ENCODE data around the gene C15orf62.
A peak's percentile ranks its signal among the peaks of the same experiment; 100 is the strongest.

The C15orf62 gene

GRCh38 chr15:40755812-40756208, 14.0 kb upstream of the C15orf62 start:
- no peak for DNase-seq (ENCODE audit: low spot score)
- TF ChIP-seq CTCF (IDR thresholded peaks at IDR 0.05): no peak
- peak overlapping the region; percentile 74 for H3K4me3 ChIP-seq
- no peak overlapping the region for H3K27ac ChIP-seq

GRCh38 chr15:40756938-40757337, 12.8 kb upstream of the C15orf62 start:
- DNase-seq (ENCODE audit: low spot score): no peak
- no peak overlapping the region for H3K4me3 ChIP-seq
- no peak for TF ChIP-seq CTCF (IDR thresholded peaks at IDR 0.05)
- no peak overlapping the region for H3K27ac ChIP-seq

GRCh38 chr15:40759961-40760360, 9.8 kb upstream of the C15orf62 start:
- Histone ChIP-seq H3K4me3 (no peak overlapping the region), H3K27ac (no peak overlapping the region)
- TF ChIP-seq CTCF (IDR thresholded peaks at IDR 0.05): no peak
- DNase-seq (ENCODE audit: low spot score): no peak

GRCh38 chr15:40762919-40763800, 6.6 kb upstream of the C15orf62 start:
- DNase-seq (ENCODE audit: low spot score): no peak
- Histone ChIP-seq H3K27ac (peak overlapping the region; percentile 51 to 85), H3K4me3 (peak overlapping the region; percentile 73)
- TF ChIP-seq CTCF (IDR thresholded peaks at IDR 0.05): no peak

- H3K4me3 ChIP-seq: peak within 1 kb of the TSS; percentile 73
- peak; percentile 10 for TF ChIP-seq CTCF (IDR thresholded peaks at IDR 0.05)
- peak within 1 kb of the TSS; percentile 51 to 85 for H3K27ac ChIP-seq
- peak; percentile 91 for DNase-seq (ENCODE audit: low spot score)
Observed at GRCh38 chr15:40763801-40764628, 5.8 kb upstream of the C15orf62 start, which contains the start of gene GCHFR. GCHFR (plus strand) TSS chr15:40764068; CDS start chr15:40764181, 113 bp downstream.

GRCh38 chr15:40764629-40765103, 5.1 kb upstream of the C15orf62 start:
- H3K27ac ChIP-seq: peak overlapping the region; percentile 51 to 85
- DNase-seq (ENCODE audit: low spot score): no peak
- peak overlapping the region; percentile 73 for H3K4me3 ChIP-seq
- TF ChIP-seq CTCF (IDR thresholded peaks at IDR 0.05): no peak
